ENCODE results near the gene AHDC1.

DNA sequence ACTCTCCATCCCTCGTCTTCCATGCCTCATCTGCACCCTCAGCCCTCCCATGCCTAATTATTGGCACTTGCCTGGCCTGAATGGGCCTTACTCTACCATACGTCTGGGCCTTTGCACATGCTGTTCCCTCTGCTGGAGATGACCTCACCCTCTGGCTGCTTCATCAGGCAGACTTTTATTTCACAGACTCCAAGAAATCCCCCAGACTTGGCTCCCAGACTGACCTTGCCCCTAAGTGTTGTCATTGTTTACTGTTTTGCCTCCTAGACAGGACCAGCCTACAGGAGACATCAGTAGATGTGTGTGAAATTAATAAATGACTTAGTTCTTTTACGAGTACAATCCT, 5.2 kb upstream of the AHDC1 start:
- TF ChIP-seq, protein P1, sequence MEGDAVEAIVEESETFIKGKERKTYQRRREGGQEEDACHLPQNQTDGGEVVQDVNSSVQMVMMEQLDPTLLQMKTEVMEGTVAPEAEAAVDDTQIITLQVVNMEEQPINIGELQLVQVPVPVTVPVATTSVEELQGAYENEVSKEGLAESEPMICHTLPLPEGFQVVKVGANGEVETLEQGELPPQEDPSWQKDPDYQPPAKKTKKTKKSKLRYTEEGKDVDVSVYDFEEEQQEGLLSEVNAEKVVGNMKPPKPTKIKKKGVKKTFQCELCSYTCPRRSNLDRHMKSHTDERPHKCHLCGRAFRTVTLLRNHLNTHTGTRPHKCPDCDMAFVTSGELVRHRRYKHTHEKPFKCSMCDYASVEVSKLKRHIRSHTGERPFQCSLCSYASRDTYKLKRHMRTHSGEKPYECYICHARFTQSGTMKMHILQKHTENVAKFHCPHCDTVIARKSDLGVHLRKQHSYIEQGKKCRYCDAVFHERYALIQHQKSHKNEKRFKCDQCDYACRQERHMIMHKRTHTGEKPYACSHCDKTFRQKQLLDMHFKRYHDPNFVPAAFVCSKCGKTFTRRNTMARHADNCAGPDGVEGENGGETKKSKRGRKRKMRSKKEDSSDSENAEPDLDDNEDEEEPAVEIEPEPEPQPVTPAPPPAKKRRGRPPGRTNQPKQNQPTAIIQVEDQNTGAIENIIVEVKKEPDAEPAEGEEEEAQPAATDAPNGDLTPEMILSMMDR (IDR thresholded peaks at IDR 0.05; ENCODE audit: extremely low read depth in 1 of 2, insufficient read depth in 1 of 2, low read depth in 1 of 2, low read length in 2 of 2), result no peak
- TF ChIP-seq POLR2A (IDR thresholded peaks at IDR 0.05; ENCODE audit: low read depth, low read length) (no peak), MYC (IDR thresholded peaks at IDR 0.05; ENCODE audit: low read depth, low read length) (no peak), POLR2AphosphoS5 (IDR thresholded peaks at IDR 0.05; ENCODE audit: insufficient read depth, low read depth, low read length) (no peak), EZH2 (IDR thresholded peaks at IDR 0.05; ENCODE audit: borderline replicate concordance, low read depth, low read length, severe bottlenecking) (no peak)
- TF ChIP-seq, protein P2, sequence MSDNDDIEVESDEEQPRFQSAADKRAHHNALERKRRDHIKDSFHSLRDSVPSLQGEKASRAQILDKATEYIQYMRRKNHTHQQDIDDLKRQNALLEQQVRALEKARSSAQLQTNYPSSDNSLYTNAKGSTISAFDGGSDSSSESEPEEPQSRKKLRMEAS (IDR thresholded peaks at IDR 0.05; ENCODE audit: insufficient read depth, insufficient read length), result no peak
